HG02943 (cell line): Measurements from ENCODE around the gene CAMK2D.

Experiments
- ATAC-seq: cut with Tn5 transposase; IDR thresholded peaks from one replicate; pipeline ENCODE4 v1.9.1; 2021; ENCODE audit warnings: mild to moderate bottlenecking, low read depth, moderate library complexity; ENCODE audit not compliant: unreplicated experiment

CAMK2D gene

GRCh38 chr4:113582737-113583136 lies 178.8 kb downstream of the CAMK2D start:
- no peak for ATAC-seq

GRCh38 chr4:113579360-113579759 lies 182.2 kb downstream of the CAMK2D start:
- no peak for ATAC-seq

- ATAC-seq, result no peak
Measured at GRCh38 chr4:113576947-113577678, 184.4 kb downstream of the CAMK2D start.

GRCh38 chr4:113575401-113575800 lies 186.1 kb downstream of the CAMK2D start:
- ATAC-seq, result no peak

- no peak for ATAC-seq
Measured at GRCh38 chr4:113574636-113575103, 186.9 kb downstream of the CAMK2D start.

GRCh38 chr4:113572620-113573019 lies 188.9 kb downstream of the CAMK2D start:
- ATAC-seq, result no peak

- ATAC-seq, result no peak
Measured at GRCh38 chr4:113566015-113566795, 195.3 kb downstream of the CAMK2D start.

GRCh38 chr4:113565702-113566012 lies 195.9 kb downstream of the CAMK2D start:
- no peak for ATAC-seq

- ATAC-seq, result peak; percentile 25
Measured at GRCh38 chr4:113564493-113564892, 197.0 kb downstream of the CAMK2D start.

- no peak for ATAC-seq
Measured at GRCh38 chr4:113563691-113564378, 197.7 kb downstream of the CAMK2D start.

- no peak for ATAC-seq
Measured at GRCh38 chr4:113561758-113562157, 199.8 kb downstream of the CAMK2D start.

GRCh38 chr4:113561092-113561491 lies 200.4 kb downstream of the CAMK2D start:
- ATAC-seq, result no peak

- ATAC-seq, result no peak
Measured at GRCh38 chr4:113560579-113560978, 201.0 kb downstream of the CAMK2D start.

- no peak for ATAC-seq
Measured at GRCh38 chr4:113559947-113560346, 201.6 kb downstream of the CAMK2D start.

- no peak for ATAC-seq
Measured at GRCh38 chr4:113556382-113557134, 205.0 kb downstream of the CAMK2D start.

- ATAC-seq, result no peak
Measured at GRCh38 chr4:113555868-113556267, 205.7 kb downstream of the CAMK2D start.

- no peak for ATAC-seq
Measured at GRCh38 chr4:113553082-113553481, 208.5 kb downstream of the CAMK2D start.

- ATAC-seq, result no peak
Measured at GRCh38 chr4:113550510-113550909, 211.0 kb downstream of the CAMK2D start.

- no peak for ATAC-seq
Measured at GRCh38 chr4:113548303-113548702, 213.2 kb downstream of the CAMK2D start.

- peak; percentile 100 for ATAC-seq
Measured at GRCh38 chr4:113547487-113548042, 214.0 kb downstream of the CAMK2D start.
